Duodenal mucosa (tissue), 2 donors: ENCODE results near the gene SKI.
"Not testable (repeated sequence)": the region's sequence is repeated elsewhere in the genome, so short reads cannot be mapped to it uniquely, and the experiment has no call there.

Experiments used
- H3K27ac ChIP-seq: one replicate; pipeline ENCODE4 v1.7.0; 2013; ENCODE audit warnings: low read depth, low read length
- H3K27me3 ChIP-seq, 2 donors: one replicate each; pipeline ENCODE4 v1.7.0; 2013; ENCODE audit warnings: low read length in 2 of 2, control low read depth in 1 of 2; ENCODE audit not compliant: insufficient read depth in 2 of 2, control insufficient read depth in 1 of 2
- H3K36me3 ChIP-seq, 2 donors: one replicate each; pipeline ENCODE4 v1.7.0; 2013; ENCODE audit warnings: low read length in 2 of 2, control low read depth in 1 of 2; ENCODE audit not compliant: insufficient read depth in 2 of 2, control insufficient read depth in 1 of 2
- H3K4me1 ChIP-seq, 2 donors: one replicate each; pipeline ENCODE4 v1.7.0; 2013; ENCODE audit warnings: low read length in 2 of 2, control low read depth in 1 of 2; ENCODE audit not compliant: insufficient read depth in 2 of 2, control insufficient read depth in 1 of 2
- H3K4me3 ChIP-seq, 2 donors: one replicate each; pipeline ENCODE4 v1.7.0; 2013; ENCODE audit warnings: low read length in 2 of 2, low read depth in 1 of 2
- H3K9ac ChIP-seq, 2 donors: one replicate each; pipeline ENCODE4 v1.7.0; 2013; ENCODE audit warnings: low read length in 2 of 2, low read depth in 1 of 2
- H3K9me3 ChIP-seq, 2 donors: one replicate each; pipeline ENCODE4 v1.7.0; 2013; ENCODE audit warnings: low read length in 2 of 2, control low read depth in 1 of 2; ENCODE audit not compliant: control insufficient read depth in 1 of 2

SKI gene

DNA sequence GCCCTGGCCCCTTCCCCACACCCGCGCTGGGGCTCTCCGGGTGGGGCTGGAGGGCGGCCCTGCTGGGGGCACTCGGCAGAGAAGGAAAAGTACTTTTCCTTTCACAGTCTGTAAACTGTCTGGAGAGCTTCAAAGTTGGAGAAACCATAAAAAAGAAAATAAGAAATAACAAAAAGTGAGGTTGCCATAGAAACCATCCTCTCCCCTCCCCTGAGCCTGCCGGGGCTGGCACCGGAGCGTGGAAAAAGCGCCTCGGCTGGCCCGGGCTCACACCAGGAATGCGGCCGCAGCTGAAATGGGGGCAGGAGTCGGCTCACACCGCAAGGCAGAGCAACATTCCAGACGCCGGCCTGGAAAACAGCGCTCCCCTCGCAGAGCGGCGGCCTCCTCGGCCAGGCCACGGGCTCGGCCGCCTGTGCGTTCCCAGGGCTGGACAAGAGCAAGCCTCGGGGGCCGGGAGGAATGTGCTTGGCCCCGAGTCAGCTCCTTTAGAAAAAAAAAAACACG is 94.0 kb downstream of the SKI start:
- Histone ChIP-seq H3K9me3 (no peaks in the 10 kb centered on the region), H3K9ac (no peak overlapping the region), H3K27ac (no peak overlapping the region), H3K27me3 (peaks cover 4 to 18% of the 10 kb centered on the region in 2 donors), H3K4me1 (peaks cover 0 to 12% of the 10 kb centered on the region in 2 donors), H3K4me3 (no peak overlapping the region), H3K36me3 (no peaks in the 10 kb centered on the region)

DNA sequence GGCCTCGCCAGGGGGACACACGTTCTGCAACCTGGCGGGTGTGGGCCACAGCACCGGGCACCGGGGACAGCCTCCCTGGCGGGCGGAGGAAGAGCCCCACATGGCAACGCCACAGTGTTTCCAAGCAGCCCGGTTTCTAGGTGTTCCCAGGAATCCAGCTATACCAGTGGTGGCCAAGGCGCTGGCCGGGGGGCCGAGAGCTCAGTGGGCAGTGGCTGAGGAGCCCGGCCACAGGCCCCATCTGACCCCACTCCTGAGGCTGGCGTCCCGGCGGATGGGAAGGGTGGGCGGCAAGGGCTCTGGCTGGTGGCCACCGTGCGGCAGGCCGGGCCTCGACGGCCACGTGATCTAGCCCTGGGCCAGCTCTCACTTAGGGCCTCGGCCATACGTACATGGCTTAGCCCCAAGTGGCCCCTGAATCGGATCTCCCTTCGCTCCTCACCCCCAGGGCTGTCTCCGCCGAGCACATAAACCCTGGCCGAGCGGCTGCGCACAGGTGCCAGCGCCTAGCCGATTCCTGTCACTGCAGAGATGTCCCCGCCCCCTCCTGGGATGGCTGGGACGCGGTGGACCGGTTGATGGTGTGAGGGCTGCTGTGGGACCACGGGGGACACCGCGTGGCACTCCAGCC is 94.6 kb downstream of the SKI start:
- Histone ChIP-seq H3K9me3 (no peaks in the 10 kb centered on the region), H3K36me3 (no peaks in the 10 kb centered on the region), H3K4me1 (peaks cover 0 to 12% of the 10 kb centered on the region in 2 donors), H3K4me3 (no peak overlapping the region), H3K9ac (no peak overlapping the region), H3K27me3 (peaks cover 4 to 18% of the 10 kb centered on the region in 2 donors), H3K27ac (no peak overlapping the region)

GRCh38 chr1:2323451-2323974 is 95.4 kb downstream of the SKI start:
- Histone ChIP-seq H3K27ac (no peak overlapping the region), H3K27me3 (peaks cover 4 to 18% of the 10 kb centered on the region in 2 donors), H3K4me3 (no peak overlapping the region), H3K36me3 (no peaks in the 10 kb centered on the region), H3K9me3 (no peaks in the 10 kb centered on the region), H3K9ac (no peak overlapping the region), H3K4me1 (peaks cover 0 to 12% of the 10 kb centered on the region in 2 donors)

- Histone ChIP-seq H3K36me3 (no peaks in the 10 kb centered on the region), H3K9ac (no peak overlapping the region), H3K9me3 (no peaks in the 10 kb centered on the region), H3K27ac (no peak overlapping the region), H3K4me1 (peaks cover 0 to 12% of the 10 kb centered on the region in 2 donors), H3K4me3 (no peak overlapping the region), H3K27me3 (peaks cover 4 to 18% of the 10 kb centered on the region in 2 donors)
Observed at GRCh38 chr1:2324553-2325366, 96.6 kb downstream of the SKI start.

GRCh38 chr1:2326524-2326923 is 98.4 kb downstream of the SKI start:
- no peaks in the 10 kb centered on the region for H3K36me3 ChIP-seq
- H3K9me3 ChIP-seq, result no peaks in the 10 kb centered on the region
- no peak overlapping the region for H3K9ac ChIP-seq
- H3K4me3 ChIP-seq, result no peak overlapping the region
- H3K27me3 ChIP-seq, result peaks cover 4 to 9% of the 10 kb centered on the region in 2 donors
- H3K27ac ChIP-seq, result no peak overlapping the region
- peaks cover 0 to 12% of the 10 kb centered on the region in 2 donors for H3K4me1 ChIP-seq

DNA sequence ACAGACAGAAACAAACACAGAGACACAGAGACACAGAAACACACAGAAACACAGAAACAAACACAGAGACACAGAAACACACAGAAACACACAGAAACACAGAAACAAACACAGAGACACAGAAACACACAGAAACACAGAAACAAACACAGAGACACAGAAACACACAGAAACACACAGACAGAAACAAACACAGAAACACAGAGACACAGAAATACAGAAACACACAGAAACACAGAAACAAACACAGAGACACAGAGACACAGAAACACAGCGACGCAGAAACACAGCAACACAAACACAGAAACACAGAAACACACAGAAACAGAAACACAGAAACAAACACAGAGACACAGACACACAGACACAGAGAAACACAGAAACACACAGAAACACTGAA is 99.0 kb downstream of the SKI start:
- not testable (repeated sequence) for H3K4me3 ChIP-seq, H3K27me3 ChIP-seq, H3K4me1 ChIP-seq, H3K9me3 ChIP-seq, H3K36me3 ChIP-seq, H3K27ac ChIP-seq, H3K9ac ChIP-seq

GRCh38 chr1:2327841-2328240 is 99.7 kb downstream of the SKI start:
- Histone ChIP-seq H3K9me3 (no peaks in the 10 kb centered on the region), H3K27ac (no peak overlapping the region), H3K9ac (no peak overlapping the region), H3K4me1 (peaks cover 0 to under 1% of the 10 kb centered on the region in 2 donors), H3K27me3 (peaks cover 0 to 3% of the 10 kb centered on the region in 2 donors), H3K36me3 (no peaks in the 10 kb centered on the region), H3K4me3 (no peak overlapping the region)

GRCh38 chr1:2328676-2329455 is 100.7 kb downstream of the SKI start:
- Histone ChIP-seq H3K9ac (no peak overlapping the region), H3K4me3 (no peak overlapping the region), H3K27ac (no peak overlapping the region)

GRCh38 chr1:2330035-2330434 is 101.9 kb downstream of the SKI start:
- Histone ChIP-seq H3K27ac (no peak overlapping the region), H3K27me3 (no peaks in the 10 kb centered on the region), H3K4me3 (no peak overlapping the region), H3K9me3 (no peaks in the 10 kb centered on the region), H3K36me3 (no peaks in the 10 kb centered on the region), H3K9ac (no peak overlapping the region), H3K4me1 (no peaks in the 10 kb centered on the region)

More at GRCh38 chr1:2328676-2329455, 100.7 kb downstream of the SKI start:
- Histone ChIP-seq H3K4me1 (no peaks in the 10 kb centered on the region), H3K36me3 (no peaks in the 10 kb centered on the region), H3K27me3 (peaks cover 0 to 3% of the 10 kb centered on the region in 2 donors), H3K9me3 (no peaks in the 10 kb centered on the region)
